OCI-M1 (cell line): ENCODE data around the gene RTTN.
A peak's percentile ranks its signal among the peaks of the same experiment; 100 is the strongest.
"Not testable (repeated sequence)": the region's sequence is repeated elsewhere in the genome, so short reads cannot be mapped to it uniquely, and the experiment has no call there.

Source experiments
- DNase-seq: peaks from one replicate; lab custom pipeline; 2025; lab: John Stamatoyannopoulos, UW

The RTTN gene

GRCh38 chr18:70154591-70155194 lies 50.8 kb downstream of the RTTN start:
- DNase-seq, result peak; percentile 11

- peak; percentile 93 for DNase-seq
Measured at GRCh38 chr18:70151614-70152013, 53.9 kb downstream of the RTTN start.

- DNase-seq, result no peak
Measured at GRCh38 chr18:70149616-70150301, 55.7 kb downstream of the RTTN start.

DNA sequence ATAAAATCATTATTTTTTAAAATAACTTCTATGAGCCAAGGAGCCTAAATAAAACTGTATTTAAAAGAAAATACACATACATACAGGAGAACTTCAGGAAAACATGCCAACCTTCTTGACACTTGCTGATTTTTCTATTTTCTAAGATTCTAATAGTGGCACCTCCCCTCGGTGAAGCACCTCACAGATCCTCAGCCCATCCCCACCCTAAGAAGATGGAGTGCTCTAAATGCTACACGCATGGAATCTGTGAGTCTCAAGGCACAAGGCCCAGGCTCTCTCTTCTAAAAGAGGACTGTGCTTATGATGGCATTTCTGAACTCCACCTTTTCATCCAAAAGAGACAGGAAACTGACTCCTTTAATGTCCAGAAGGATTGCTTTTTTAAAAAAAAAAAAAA lies 56.3 kb downstream of the RTTN start:
- no peak for DNase-seq

DNA sequence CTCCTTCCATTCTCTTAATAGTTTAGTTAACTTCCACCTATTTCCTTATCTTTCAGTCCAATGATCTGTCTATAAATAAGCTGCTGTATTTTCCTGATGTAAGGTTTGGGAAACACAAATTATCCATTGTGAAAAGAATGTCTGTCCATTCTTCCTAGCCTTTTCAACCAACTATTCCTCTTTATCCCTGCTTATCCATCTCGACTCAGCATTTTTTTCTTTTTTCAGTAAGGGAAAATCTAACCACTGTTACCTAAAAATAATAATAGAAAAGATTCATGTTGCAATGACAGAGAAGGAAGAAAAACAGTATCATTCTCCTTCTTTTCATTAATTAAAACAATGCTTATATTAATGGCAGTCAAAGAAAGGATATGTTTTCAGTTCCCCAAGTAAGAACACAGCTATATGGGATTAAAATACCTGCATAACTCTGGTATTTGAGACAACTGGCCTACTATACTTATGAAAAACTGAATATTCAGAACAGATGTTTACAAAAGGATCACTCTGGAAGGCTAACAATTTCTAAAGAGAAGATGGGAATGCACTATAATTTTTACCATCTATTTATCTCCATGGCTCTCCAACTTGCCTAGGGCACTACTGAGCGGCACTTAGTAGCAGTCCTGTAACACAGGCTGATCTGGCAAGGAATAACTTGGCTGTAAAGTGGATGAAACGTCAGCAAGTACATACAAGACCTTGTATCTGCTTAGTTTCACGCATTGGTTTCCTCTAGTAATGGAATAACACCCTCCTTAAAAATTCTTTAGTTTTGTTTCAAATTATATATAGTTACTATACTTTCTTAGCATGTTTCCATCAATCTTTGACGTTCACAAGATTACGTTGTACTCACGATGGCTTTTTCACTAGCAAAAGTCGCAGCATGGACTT lies 57.2 kb downstream of the RTTN start:
- DNase-seq, result no peak

- no peak for DNase-seq
Measured at GRCh38 chr18:70146174-70146573, 59.3 kb downstream of the RTTN start.

DNA sequence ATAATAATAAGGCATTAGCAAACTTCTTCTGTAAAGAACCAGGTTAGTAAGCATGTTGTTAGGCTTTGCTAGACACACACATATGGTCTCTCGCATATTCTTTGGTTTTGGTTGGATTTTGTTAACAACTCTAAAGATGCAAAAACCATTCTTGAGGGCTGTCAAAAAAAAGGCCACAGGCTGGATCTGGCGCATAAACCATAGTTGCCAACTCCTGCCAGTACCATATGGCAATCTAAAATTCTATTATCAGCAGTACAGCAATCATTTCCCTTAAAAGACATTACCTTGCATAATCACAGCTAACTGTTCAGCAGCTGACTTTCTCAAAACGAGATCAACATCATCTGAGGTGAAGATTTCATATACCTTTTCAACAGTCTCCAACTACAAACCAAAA lies 63.5 kb downstream of the RTTN start:
- DNase-seq, result no peak

DNA sequence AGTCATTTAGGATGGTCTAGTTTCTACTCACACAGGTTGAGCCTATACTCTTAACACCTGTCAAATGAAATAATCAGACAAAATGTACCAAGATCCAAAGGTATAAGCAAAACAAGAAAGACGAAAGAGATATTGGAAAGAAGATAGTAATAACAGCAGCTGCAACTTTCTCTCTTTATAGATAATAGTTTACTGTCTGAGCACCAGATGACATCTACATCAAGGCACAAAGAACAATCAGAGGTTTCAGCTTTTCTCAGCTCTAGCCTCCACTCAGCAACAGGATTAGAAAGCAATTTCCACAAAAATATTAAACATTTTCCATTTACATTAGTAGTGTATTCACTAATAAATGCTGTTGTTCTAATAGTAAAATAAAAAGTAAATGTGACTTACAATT lies 66.3 kb downstream of the RTTN start:
- no peak for DNase-seq

DNA sequence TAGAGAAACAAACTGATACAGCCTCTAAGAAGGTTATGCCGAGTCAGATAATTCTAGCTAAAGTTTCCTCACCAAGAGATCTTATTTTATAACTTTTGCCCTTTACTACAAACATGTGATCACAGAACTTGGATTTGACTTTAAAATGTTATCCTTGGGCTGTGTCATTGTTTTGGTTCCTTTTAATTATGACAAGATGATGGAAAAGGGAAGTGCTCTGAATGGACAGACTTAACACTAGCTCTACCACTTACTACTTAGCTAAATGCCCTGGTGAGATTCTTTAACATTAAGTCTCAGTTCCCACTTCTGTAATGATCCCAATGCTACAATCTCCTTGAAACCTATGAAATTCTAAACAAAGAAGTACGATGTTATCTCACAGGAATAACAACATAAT lies 69.9 kb downstream of the RTTN start:
- peak; percentile 61 for DNase-seq

DNA sequence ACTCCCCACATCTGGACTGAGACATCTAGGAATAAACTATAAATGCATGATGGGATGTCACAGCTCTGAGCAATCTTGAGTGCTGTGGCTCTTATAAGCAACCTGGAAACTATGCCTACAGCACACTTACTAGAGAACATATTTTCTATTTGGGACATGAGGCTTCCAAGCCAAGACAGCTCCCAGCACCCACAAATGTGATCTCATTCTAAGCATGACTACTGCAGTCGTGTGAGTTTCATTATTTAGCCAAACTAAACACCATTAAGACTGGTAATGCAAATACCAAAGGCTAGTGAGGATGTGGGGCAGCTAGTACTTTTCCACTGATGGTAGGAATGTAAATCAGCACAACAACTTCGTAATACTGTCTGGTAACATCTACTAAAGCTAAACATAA lies 72.5 kb downstream of the RTTN start:
- DNase-seq, result no peak

- no peak for DNase-seq
Measured at GRCh38 chr18:70128271-70128670, 77.2 kb downstream of the RTTN start.

GRCh38 chr18:70127359-70127758 lies 78.1 kb downstream of the RTTN start:
- peak; percentile 65 for DNase-seq

GRCh38 chr18:70126832-70127231 lies 78.7 kb downstream of the RTTN start:
- no peak for DNase-seq

DNA sequence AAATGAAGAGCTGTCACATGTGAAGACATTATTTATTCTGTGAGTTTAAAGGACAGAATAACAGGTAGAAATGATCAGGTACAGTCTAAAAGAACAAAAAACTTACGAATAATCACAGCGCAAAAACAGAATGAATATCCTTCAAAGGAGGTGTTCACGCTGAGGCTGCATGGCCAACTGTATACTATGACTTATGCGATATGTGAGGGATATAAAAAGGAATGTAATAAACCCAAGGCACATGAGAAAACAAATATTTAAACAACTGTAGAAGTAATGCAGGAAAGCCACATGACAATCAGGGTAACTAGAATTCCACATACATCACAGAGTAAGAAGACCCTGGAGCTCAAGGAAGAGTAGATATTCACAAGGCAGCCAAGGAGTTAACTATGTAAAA lies 81.3 kb downstream of the RTTN start:
- DNase-seq, result no peak

- no peak for DNase-seq
Measured at GRCh38 chr18:70121842-70122241, 83.6 kb downstream of the RTTN start.

GRCh38 chr18:70116949-70117348 lies 88.5 kb downstream of the RTTN start:
- DNase-seq, result peak; percentile 16

- no peak for DNase-seq
Measured at GRCh38 chr18:70113511-70113910, 92.0 kb downstream of the RTTN start.

DNA sequence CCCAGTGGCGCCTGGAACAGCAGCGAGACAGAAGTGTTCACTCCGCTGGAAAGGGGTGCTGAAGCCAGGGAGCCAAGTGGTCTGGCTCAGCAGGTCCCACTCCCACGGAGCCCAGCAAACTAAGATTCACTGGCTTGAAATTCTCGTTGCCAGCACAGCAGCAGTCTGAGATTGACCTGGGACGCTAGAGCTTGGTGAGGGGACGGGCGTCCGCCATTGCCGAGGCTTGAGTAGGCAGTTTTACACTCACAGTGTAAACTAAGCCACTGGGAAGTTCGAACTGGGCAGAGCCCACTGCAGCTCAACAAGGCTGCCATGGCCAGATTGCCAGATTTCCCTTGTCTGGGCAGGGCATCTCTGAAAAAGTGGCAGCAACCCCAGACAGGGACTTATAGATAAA lies 94.8 kb downstream of the RTTN start:
- DNase-seq, result no peak

GRCh38 chr18:70107091-70107490 lies 98.4 kb downstream of the RTTN start:
- no peak for DNase-seq

DNA sequence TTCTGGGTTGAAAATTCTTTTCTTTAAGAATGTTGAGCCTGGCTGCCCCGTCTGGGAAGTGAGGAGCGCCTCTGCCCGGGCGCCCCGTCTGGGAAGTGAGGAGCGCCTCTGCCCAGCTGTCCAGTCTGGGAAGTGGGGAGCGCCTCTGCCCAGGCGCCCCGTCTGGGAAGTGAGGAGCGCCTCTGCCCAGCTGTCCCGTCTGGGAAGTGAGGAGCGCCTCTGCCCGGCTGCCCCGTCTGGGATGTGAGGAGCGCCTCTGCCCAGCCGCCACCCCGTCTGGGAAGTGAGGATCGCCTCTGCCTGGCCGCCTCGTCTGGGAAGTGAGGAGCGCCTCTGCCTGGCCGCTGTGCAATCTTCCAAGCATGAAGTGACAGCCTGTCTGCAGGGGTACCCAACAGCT lies 102.6 kb downstream of the RTTN start:
- not testable (repeated sequence) for DNase-seq

DNA sequence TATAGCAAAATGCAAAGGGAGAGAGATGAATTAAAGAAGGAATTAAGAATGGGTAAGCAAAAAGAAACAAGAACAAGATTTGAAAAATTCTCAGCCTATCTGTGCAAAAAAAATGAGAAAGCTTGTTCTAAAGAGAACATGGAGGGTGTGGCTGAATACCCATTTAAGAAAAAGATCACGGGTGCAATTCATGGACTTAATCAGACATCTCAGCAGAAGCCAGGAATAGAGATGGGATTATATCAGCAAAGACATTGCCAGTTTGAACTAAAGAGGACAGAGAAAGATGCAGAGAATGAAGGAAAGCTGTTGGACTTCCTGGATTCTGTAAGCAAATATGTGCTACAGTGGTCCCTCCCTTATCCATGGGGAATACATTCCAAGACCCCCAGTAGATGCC lies 115.6 kb downstream of the RTTN start:
- no peak for DNase-seq

GRCh38 chr18:70086085-70086484 lies 119.4 kb downstream of the RTTN start:
- DNase-seq, result no peak

DNA sequence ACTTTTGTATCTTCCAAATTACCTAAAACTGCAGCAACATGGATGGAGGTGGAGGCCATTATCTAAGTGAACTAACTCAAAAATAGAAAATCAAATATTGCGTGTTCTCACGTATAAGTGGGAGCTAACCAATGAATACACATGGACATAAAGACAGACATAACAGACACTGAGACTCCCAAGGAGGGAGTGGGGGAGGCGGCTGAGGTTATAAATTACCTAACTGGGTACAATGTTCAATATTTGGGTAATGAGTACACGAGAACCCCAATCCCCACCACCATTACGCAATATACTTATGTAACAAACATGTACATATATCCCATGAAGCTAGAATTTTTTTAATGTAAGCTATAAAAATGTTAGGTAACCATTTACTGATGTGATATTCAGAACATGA lies 119.8 kb downstream of the RTTN start:
- no peak for DNase-seq
